HG02981 (cell line): ENCODE data around the gene SEPTIN10.
"Not testable (repeated sequence)": the region's sequence is repeated elsewhere in the genome, so short reads cannot be mapped to it uniquely, and the experiment has no call there.

Experiments used
- ATAC-seq: cut with Tn5 transposase; IDR thresholded peaks from one replicate; pipeline ENCODE4 v1.9.1; 2021; ENCODE audit warnings: mild to moderate bottlenecking, moderate library complexity; ENCODE audit not compliant: unreplicated experiment

Gene SEPTIN10

GRCh38 chr2:109607766-109608165 is 6.0 kb downstream of the SEPTIN10 start:
- no peak for ATAC-seq

GRCh38 chr2:109604597-109604996 is 9.2 kb downstream of the SEPTIN10 start:
- ATAC-seq, result no peak

- no peak for ATAC-seq
Measured at GRCh38 chr2:109602617-109603188, 11.1 kb downstream of the SEPTIN10 start.

- ATAC-seq, result no peak
Measured at GRCh38 chr2:109601783-109602182, 12.0 kb downstream of the SEPTIN10 start.

- no peak for ATAC-seq
Measured at GRCh38 chr2:109597283-109597682, 16.5 kb downstream of the SEPTIN10 start.

- ATAC-seq, result no peak
Measured at GRCh38 chr2:109595644-109596043, 18.1 kb downstream of the SEPTIN10 start.

- ATAC-seq, result no peak
Measured at GRCh38 chr2:109594246-109594885, 19.4 kb downstream of the SEPTIN10 start.

- no peak for ATAC-seq
Measured at GRCh38 chr2:109592905-109593304, 20.9 kb downstream of the SEPTIN10 start.

- no peak for ATAC-seq
Measured at GRCh38 chr2:109591206-109591605, 22.6 kb downstream of the SEPTIN10 start.

GRCh38 chr2:109586687-109587086 is 27.1 kb downstream of the SEPTIN10 start:
- ATAC-seq, result no peak

- ATAC-seq, result no peak
Measured at GRCh38 chr2:109582928-109583895, 30.6 kb downstream of the SEPTIN10 start.

GRCh38 chr2:109577630-109578029 is 36.1 kb downstream of the SEPTIN10 start:
- not testable (repeated sequence) for ATAC-seq

- ATAC-seq, result no peak
Measured at GRCh38 chr2:109575373-109575772, 38.4 kb downstream of the SEPTIN10 start.

- no peak for ATAC-seq
Measured at GRCh38 chr2:109563980-109564550, 49.7 kb downstream of the SEPTIN10 start.

- no peak for ATAC-seq
Measured at GRCh38 chr2:109563288-109563687, 50.5 kb downstream of the SEPTIN10 start.

GRCh38 chr2:109562421-109562820 is 51.3 kb downstream of the SEPTIN10 start:
- no peak for ATAC-seq

GRCh38 chr2:109560265-109560664 is 53.5 kb downstream of the SEPTIN10 start:
- no peak for ATAC-seq

GRCh38 chr2:109558076-109558882 is 55.5 kb downstream of the SEPTIN10 start:
- ATAC-seq, result no peak

- ATAC-seq, result no peak
Measured at GRCh38 chr2:109557309-109557708, 56.5 kb downstream of the SEPTIN10 start.

- no peak for ATAC-seq
Measured at GRCh38 chr2:109555346-109555900, 58.3 kb downstream of the SEPTIN10 start.
